Measurements from ENCODE around the gene NTPCR. TPM values are rescaled to one million over a fixed set of nuclear protein-coding genes. Genes with fewer than 3 reads are reported as not detected.

NTPCR gene
- total RNA-seq, 2 experiments from 2014 or later: 27.2 to 31.1 TPM

DNA sequence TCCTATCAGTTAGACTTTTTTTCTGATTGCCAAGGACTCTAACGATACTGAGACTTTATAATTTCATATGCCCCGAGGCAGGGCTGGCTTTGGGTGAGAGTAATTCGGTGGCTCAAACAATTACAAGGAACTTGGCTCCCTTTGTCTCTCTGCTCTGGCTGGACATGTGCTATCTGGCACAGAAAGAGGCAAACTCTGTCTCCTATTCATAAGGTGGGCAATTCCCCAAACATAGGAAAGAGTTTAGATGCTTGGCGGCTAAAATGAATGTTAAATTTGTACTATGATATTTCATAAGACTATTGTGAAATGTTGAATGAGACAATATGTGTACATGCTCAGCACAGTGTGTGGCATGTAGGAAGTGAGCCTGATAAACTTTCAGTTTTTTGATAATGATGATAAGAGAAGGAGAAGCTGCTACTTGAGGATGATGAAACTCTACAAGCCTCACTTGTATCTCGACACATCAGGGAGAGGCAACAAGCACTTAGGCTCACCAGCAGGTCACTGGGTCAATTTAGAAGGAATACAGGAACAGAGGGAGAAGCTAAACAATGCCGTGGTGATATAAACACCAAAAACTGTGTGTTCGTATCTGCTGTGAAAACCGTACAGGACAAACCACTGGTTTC, 12.6 kb upstream of the NTPCR start:
- CTCF ChIA-PET: no interaction called here
- Mint-ChIP-seq H3K4me3 (no peak overlapping the region), H3K27me3 (no peaks in the 10 kb centered on the region), H3K27ac (no peak overlapping the region), H3K9me3 (no peaks in the 10 kb centered on the region), H3K36me3 (ENCODE audit: low read depth) (no peaks in the 10 kb centered on the region), H3K4me1 (peaks cover 1% of the 10 kb centered on the region)
- POLR2A ChIA-PET: no interaction called here
- DNase-seq: no peak

DNA sequence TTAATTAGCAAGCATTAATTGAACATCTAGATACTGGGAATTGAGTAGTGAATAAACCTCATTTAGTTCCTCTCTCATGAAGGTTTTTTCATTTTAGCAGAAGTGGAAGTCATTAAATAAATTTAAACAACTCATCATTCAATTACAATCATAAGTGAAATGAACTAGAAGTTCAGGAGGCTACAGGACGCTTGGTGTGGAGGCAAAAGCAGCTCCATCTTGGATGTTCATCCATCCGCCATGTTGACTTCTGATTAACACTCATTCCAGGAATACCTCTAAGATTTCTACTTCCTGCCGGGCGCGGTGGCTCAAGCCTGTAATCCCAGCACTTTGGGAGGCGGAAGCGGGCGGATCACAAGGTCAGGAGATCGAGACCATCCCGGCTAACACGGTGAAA, 11.5 kb upstream of the NTPCR start:
- Mint-ChIP-seq H3K4me3 (no peak overlapping the region), H3K4me1 (peaks cover 8% of the 10 kb centered on the region), H3K36me3 (ENCODE audit: low read depth) (no peaks in the 10 kb centered on the region), H3K27ac (no peak overlapping the region), H3K27me3 (no peaks in the 10 kb centered on the region), H3K9me3 (no peaks in the 10 kb centered on the region)
- no peak for DNase-seq
- ChIA-PET CTCF (no interaction called here), POLR2A (no interaction called here)

DNA sequence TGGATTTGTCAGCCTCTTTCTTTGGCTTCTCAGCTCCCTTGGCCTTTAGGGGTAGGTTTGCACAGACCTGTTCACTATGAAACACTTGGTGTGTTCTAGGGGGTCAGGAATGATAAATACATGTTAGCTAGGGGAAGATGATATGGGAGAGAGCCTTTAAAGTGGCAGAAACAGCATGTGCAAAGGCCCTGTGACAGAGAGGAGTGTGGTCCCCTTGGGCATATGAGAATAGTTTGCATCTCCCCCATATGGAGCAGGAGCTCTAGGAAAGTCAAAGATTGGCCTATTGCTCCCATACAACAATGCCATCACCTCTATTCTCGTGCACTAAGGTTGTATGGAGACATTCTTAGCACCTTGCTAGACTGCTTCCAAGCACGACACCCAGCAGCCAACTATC, 10.7 kb upstream of the NTPCR start:
- no peak overlapping the region for H3K4me3 Mint-ChIP-seq
- no peak overlapping the region for H3K27ac Mint-ChIP-seq
- DNase-seq: no peak
- ChIA-PET POLR2A (no interaction called here), CTCF (no interaction called here)
- H3K36me3 Mint-ChIP-seq (ENCODE audit: low read depth): no peaks in the 10 kb centered on the region
- no peaks in the 10 kb centered on the region for H3K9me3 Mint-ChIP-seq
- H3K4me1 Mint-ChIP-seq: peaks cover 13% of the 10 kb centered on the region
- no peaks in the 10 kb centered on the region for H3K27me3 Mint-ChIP-seq

DNA sequence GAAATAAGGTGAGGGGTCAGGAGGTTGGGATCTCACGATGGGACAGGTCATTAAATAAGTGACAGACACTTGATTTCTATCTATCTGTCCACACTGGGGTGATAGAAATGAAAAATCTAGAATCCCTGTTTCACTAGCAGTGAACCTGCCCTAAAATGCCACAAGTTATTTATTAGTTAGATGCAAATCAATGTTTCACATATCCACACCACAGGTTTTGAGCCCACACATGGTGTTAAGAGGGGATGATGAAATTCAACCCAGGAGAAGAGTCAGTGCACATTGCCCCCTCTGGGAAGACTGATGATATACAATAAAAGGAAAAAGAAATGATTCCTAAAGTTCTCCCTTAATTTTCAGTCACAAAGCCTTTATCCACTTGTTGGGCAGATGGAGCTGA, 10.1 kb upstream of the NTPCR start:
- H3K9me3 Mint-ChIP-seq: no peaks in the 10 kb centered on the region
- no peaks in the 10 kb centered on the region for H3K36me3 Mint-ChIP-seq (ENCODE audit: low read depth)
- no peak overlapping the region for H3K4me3 Mint-ChIP-seq
- H3K27me3 Mint-ChIP-seq: no peaks in the 10 kb centered on the region
- no peak for DNase-seq
- peaks cover 13% of the 10 kb centered on the region for H3K4me1 Mint-ChIP-seq
- no peak overlapping the region for H3K27ac Mint-ChIP-seq
- ChIA-PET CTCF (no interaction called here), POLR2A (no interaction called here)

DNA sequence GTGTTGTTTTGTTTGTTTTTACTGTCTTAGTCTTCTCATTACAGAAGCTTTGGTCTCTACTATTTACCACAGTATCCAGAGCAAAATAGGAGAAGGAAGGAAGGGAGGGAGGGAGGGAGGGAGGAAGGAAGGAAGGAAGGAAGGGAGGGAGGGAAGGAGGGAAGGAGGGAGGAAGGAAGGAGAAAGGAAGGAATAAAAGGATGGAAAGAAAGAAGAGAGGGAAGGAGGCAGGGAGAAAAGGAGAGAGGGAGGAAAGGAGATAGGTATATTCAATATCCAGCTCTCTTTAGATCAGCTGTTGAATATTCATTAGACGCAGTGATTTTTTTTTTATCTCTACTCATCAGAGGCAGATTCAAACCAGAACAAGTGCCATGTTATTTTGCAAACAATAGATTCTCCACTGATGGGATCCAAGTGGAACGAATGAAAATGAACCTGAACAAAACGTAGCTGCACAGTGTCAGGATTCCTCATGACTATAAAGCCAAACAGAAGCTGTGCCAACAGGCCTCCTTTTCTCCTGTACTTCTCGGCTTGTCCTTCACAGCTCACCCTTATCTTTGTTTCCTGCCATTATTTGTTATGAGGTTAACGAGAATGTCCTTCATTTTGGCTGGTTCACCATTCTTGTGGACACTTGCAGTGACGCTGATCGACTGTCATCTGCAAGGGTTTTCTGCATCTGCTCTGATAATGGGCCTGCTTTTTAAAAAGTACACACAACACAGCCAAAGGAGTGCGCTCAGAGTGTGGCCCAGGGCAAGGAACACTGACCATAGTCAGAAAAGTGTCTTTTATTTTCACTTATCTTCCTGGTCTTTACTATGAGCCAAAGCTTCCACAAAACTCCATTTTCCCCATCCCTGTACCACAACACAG, 7.8 kb upstream of the NTPCR start:
- H3K4me3 Mint-ChIP-seq: no peak overlapping the region
- H3K4me1 Mint-ChIP-seq: peaks cover 13% of the 10 kb centered on the region
- ChIA-PET CTCF (no interaction called here), POLR2A (no interaction called here)
- no peaks in the 10 kb centered on the region for H3K27me3 Mint-ChIP-seq
- DNase-seq: no peak
- no peak overlapping the region for H3K27ac Mint-ChIP-seq
- H3K9me3 Mint-ChIP-seq: no peaks in the 10 kb centered on the region
- no peaks in the 10 kb centered on the region for H3K36me3 Mint-ChIP-seq (ENCODE audit: low read depth)

DNA sequence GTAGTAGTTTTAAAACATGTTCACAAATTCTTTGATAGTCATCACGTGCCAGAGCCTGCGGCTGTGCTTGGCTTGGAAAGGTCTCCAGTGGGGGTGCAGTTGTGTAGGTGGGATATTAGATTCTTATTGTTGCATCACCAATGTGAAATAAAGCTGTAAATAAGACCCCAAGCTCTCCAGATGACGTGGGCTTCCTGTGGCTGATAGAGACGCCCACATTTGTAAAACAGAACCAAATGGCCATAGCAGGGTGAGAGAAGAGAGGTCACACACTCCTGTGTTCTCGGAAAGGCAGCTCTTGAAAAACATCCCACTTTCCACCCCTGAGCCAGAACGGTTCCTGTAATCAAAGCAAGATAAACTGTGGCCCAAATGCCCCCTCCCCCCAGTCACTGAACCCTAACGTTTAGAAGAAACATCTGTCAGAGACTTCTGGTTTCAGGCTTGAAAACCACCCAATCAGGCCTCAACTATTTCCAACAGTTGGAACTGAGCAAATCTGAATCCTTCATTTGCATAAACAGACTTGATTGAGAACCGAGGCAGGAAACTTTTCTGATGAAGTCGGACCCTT, 6.6 kb upstream of the NTPCR start:
- POLR2A ChIA-PET: interaction anchor here (0.7 kb wide), 1 partner anchor 9 kb away, joined by 3 read pairs; no protein-coding TSS in a partner anchor
- no peak overlapping the region for H3K4me3 Mint-ChIP-seq
- no peak overlapping the region for H3K27ac Mint-ChIP-seq
- H3K36me3 Mint-ChIP-seq (ENCODE audit: low read depth): no peaks in the 10 kb centered on the region
- peaks cover 12% of the 10 kb centered on the region for H3K4me1 Mint-ChIP-seq
- H3K9me3 Mint-ChIP-seq: no peaks in the 10 kb centered on the region
- no peaks in the 10 kb centered on the region for H3K27me3 Mint-ChIP-seq
- CTCF ChIA-PET: no interaction called here
- DNase-seq: no peak

DNA sequence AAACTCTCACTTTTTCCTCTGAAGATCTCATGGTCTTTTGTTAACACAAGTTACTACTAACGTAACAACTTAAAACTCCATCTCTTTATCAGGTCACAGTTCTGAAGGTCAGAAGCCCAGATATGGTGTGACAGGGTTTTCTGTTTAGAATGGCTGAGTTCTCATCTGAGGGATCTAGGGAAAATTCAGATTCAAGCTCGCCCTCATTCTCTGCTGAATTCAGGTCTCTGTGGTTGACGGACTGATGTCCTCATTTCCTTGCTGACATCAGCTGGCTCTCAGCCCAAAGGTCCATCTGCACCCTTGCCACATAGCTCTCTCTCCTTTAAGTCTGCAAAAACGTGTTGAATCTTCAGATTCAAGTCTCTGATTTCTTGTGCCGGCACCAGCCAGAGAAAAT, 6.1 kb upstream of the NTPCR start:
- no peaks in the 10 kb centered on the region for H3K36me3 Mint-ChIP-seq (ENCODE audit: low read depth)
- POLR2A ChIA-PET: no interaction called here
- CTCF ChIA-PET: no interaction called here
- H3K4me3 Mint-ChIP-seq: no peak overlapping the region
- H3K4me1 Mint-ChIP-seq: peaks cover 17% of the 10 kb centered on the region
- H3K27ac Mint-ChIP-seq: no peak overlapping the region
- H3K27me3 Mint-ChIP-seq: no peaks in the 10 kb centered on the region
- H3K9me3 Mint-ChIP-seq: no peaks in the 10 kb centered on the region
- DNase-seq: no peak

DNA sequence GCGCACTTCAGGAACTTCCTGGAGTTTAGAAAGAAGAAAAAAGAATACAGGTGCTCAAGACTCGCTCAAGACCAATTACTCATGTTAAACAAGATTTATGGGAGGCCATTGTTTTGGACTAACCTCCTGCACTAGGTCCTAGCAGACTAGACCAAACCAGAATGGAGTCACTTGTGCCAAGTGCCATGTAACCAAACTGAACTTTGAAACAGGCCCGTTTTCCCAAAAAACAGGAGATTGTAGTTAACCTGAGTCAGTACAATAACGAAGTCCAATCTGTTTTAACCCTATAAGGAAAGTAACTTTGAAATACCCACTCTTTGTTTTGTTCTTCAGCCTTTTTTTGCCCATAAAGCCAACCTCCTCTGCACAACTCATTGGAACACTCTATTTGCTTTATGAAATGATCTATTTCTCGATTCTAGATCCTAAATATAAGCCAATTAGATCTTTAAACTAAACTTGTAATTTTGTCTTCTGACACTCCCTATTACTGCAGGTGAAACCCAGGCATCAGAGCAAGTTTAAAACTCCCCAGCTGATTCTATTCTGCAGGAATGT, 695 bp upstream of the NTPCR start:
- no peak for DNase-seq
- H3K27me3 Mint-ChIP-seq: no peaks in the 10 kb centered on the region
- ChIA-PET CTCF (interaction anchor here (0.8 kb wide), 1 partner anchor 26 kb away, joined by 4 read pairs; no protein-coding TSS in a partner anchor), POLR2A (interaction anchor here (1.6 kb wide), 1 partner anchor 25 kb away, joined by 6 read pairs; no protein-coding TSS in a partner anchor)
- H3K4me1 Mint-ChIP-seq: peaks cover 40% of the 10 kb centered on the region
- peaks cover 4% of the 10 kb centered on the region for H3K36me3 Mint-ChIP-seq (ENCODE audit: low read depth)
- H3K4me3 Mint-ChIP-seq: peak overlapping the region; percentile 92
- no peaks in the 10 kb centered on the region for H3K9me3 Mint-ChIP-seq
- H3K27ac Mint-ChIP-seq: peak overlapping the region; percentile 85

DNA sequence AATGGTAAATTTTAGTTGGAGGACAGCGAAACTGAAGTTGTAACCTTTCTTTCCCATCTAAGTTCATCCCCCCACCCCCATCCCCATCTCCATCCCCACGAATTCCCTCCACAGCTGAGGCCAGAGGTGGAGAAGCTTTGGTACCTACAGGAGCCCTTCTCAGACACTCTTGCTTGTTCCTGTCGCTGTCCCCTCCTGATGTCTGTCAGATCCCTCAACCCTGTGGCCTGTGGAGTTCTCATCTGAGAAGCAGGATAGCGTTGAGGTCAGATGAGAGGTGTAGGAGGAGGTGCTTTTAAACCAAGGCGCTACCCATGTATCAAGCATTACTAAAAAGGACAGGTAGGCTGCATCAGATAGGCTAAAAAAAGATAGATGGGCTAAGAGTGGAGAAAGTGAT, 769 bp downstream of the NTPCR start:
- ChIA-PET CTCF (interaction anchor here (1.2 kb wide), 1 partner anchor 13 kb away, joined by 3 read pairs; no protein-coding TSS in a partner anchor), POLR2A (no interaction called here)
- Mint-ChIP-seq H3K4me3 (peak overlapping the region; percentile 92), H3K9me3 (no peaks in the 10 kb centered on the region), H3K27ac (peak overlapping the region; percentile 85), H3K4me1 (peaks cover 41% of the 10 kb centered on the region), H3K36me3 (ENCODE audit: low read depth) (peaks cover 10% of the 10 kb centered on the region), H3K27me3 (no peaks in the 10 kb centered on the region)
- peak; percentile 27 for DNase-seq

DNA sequence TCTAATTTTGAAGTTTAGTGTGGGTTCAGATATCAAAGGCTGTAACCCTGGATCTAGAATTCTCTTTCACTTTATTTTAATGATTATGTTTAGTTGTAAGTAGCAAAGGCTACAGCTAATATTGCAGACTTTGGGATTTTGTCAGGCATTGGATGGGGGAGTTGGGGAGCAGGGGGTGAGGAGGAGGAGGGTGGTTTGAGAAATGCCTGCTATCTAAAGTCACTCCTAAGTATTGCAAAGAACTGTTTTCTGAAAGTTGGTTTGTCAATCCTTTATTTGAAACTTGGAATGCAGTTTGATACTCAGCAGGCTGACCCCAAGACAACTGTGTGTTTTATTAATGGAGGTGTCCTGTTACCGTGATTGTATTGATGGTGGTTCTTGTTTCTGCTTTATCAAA, 1.2 kb downstream of the NTPCR start:
- no peaks in the 10 kb centered on the region for H3K9me3 Mint-ChIP-seq
- DNase-seq: no peak
- peaks cover 41% of the 10 kb centered on the region for H3K4me1 Mint-ChIP-seq
- H3K27ac Mint-ChIP-seq: no peak overlapping the region
- ChIA-PET POLR2A (no interaction called here), CTCF (interaction anchor here (1.2 kb wide), 1 partner anchor 13 kb away, joined by 3 read pairs; no protein-coding TSS in a partner anchor)
- H3K27me3 Mint-ChIP-seq: no peaks in the 10 kb centered on the region
- peak overlapping the region; percentile 92 for H3K4me3 Mint-ChIP-seq
- H3K36me3 Mint-ChIP-seq (ENCODE audit: low read depth): peaks cover 13% of the 10 kb centered on the region

DNA sequence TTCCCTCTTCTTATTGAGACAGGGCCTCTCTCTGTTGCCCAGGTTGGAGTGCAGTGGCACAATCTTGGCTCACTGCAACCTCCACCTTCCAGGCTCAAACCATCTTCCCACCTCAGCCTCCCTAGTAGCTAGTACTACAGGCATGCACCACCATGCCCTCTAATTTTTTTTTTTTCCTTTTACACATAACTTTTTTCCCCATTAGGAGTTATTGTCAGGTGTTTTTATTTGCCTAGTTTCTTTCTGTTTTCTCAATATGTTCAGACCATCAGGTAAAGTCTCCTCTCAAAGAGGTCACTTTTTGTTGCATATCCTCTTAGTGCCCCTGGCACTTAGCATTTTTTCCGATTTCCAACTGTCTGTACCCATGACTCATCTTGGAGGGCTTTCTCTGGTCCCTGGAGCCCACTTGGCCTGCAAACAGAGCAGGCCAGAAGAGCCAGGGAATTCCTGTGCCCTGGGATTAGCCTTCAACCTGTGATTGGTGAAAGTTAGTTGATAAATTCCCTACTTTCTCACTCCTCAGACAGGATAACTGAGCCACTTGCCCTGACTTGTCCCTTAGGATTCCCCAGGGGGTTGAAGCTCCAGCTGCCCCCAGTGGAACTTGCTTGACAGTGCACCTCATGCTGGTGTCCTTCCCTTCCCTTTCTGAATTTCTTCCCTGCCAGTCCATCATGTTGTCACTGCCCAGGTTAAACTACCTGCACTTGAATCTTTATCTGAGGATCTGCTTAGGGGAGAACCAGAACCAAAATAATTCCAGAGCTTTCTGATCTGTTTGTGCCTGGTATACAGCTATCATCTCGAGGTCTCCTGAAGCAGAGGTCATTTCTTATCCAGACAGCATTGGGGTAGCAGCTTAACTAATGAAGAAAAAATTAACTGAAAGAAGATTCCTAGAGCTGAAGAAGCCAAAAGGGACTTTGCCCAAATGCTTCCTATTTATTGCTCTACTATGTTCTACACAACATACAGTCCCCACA, 2.4 kb downstream of the NTPCR start:
- Mint-ChIP-seq H3K27me3 (no peaks in the 10 kb centered on the region), H3K36me3 (ENCODE audit: low read depth) (peaks cover 23% of the 10 kb centered on the region), H3K4me3 (no peak overlapping the region), H3K4me1 (peaks cover 41% of the 10 kb centered on the region), H3K9me3 (peaks cover 3% of the 10 kb centered on the region), H3K27ac (peak overlapping the region; percentile 37)
- ChIA-PET POLR2A (interaction anchor here (1.0 to 1.3 kb wide), 2 partner anchors 9 to 29 kb away, joined by 3 read pairs; no protein-coding TSS in a partner anchor), CTCF (interaction anchor here (0.7 to 1.2 kb wide), 3 partner anchors 9 to 29 kb away, joined by 3 to 4 read pairs (median 3); no protein-coding TSS in a partner anchor)
- DNase-seq: peak; percentile 31

DNA sequence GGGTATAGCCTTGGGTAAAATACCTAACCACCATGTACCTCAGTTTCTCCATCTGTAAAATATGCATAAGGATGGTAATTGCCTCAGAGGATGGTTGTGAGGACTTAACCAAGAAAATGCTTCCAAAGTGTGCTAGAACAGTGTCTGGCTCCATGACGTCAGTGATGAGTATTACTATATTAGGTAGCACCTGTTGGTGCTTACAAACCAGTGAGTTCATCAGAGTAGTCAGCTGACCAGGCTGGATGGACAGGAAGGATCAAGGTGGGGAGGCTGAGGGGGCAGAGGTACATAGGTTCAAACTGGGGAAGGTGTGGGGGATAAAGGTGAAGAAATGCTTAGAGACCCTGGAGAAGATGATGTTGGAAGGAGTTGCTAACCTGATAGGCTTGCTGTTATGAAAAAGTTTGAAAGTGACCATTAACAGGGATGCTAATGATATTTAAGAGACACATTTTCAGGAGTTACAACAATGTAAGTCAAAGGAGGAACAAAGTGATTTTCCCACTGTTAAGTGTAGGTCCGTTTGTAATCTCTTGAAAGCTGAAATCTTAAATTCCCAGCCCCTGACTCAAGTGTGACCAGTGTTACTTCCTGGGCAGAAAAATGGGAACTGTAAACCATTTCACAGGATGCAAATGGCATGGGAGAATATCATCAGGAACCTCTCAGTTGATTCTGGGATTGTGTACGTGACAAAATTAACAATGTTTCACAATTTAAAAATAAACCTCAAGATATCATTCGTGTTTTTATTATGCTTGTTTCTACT, 4.4 kb downstream of the NTPCR start:
- Mint-ChIP-seq H3K27ac (no peak overlapping the region), H3K4me3 (no peak overlapping the region), H3K9me3 (peaks cover 13% of the 10 kb centered on the region), H3K27me3 (no peaks in the 10 kb centered on the region), H3K36me3 (ENCODE audit: low read depth) (peaks cover 40% of the 10 kb centered on the region), H3K4me1 (peaks cover 32% of the 10 kb centered on the region)
- POLR2A ChIA-PET: no interaction called here
- CTCF ChIA-PET: interaction anchor here (0.6 to 1.3 kb wide), 2 partner anchors 156 to 1362 kb away, joined by 3 to 4 read pairs; no protein-coding TSS in a partner anchor
- DNase-seq: no peak

All from activated CD4-positive, alpha-beta memory T cell treated with anti-CD3 and anti-CD28 coated beads, Interleukin-2, amount 10 ng/mL, durations not matched to agents 7 days and 5 days (primary cell).